Measurements from ENCODE around the gene GALNT17.
"Not testable (repeated sequence)": the region's sequence is repeated elsewhere in the genome, so short reads cannot be mapped to it uniquely, and the experiment has no call there.

Gene GALNT17

GRCh38 chr7:71237945-71238344 is 106.0 kb downstream of the GALNT17 start:
- DNase-seq: no peak

GRCh38 chr7:71238581-71239295 is 106.8 kb downstream of the GALNT17 start:
- DNase-seq: no peak

DNA sequence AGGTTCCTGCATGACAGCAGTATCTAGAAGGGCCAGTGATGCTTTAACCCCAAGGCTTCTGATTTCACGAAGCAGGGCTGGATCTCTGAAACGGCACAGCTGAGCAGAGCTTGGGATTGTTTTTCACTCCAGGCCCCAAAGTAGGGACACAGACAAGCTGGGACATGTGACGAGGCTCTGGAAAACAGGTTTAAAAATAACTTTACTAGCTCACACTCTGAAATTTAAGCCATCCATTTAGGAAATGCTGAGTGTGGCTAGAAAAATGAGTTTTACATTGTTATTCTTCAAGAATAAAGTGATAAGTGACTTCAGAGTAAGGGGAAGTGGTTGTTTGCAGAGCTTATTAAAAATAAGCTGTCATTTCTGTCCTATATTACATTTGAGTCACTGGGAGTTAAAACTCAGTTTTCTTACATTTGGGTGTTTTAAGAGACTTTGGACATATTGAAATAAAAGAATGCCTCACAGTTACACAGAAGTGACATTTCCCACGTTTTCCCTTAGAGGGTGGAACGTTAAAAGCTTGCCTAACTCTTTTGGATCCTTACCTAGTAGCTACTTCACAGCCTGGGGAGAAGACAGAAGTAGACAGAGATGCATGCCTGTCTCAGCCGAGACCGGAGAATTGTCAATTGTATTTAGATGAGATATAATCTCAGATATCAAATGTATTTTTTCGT is 107.8 kb downstream of the GALNT17 start:
- DNase-seq: no peak

GRCh38 chr7:71243736-71244410 is 111.9 kb downstream of the GALNT17 start:
- no peak for DNase-seq

DNA sequence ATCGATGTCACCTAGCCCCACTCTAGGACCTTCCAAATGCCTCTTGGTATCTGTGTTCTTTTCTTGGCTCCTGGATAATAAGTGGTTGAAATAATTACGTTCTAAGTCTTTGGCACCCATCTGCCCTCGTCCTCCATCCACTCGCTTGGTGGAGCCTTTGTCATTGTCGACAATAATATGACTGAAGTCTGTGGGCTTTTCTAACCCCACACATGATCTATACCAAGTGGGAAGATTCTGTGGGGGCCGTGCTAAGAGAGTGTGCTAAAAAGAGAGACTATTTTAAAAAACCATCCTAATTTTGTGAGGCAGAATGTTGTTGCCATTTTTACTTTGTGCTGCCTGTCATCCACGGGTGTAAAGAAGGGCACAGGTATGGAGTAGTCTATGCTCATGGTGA is 113.1 kb downstream of the GALNT17 start:
- no peak for DNase-seq

GRCh38 chr7:71251706-71252105 is 119.8 kb downstream of the GALNT17 start:
- no peak for DNase-seq

GRCh38 chr7:71254751-71255150 is 122.8 kb downstream of the GALNT17 start:
- no peak for DNase-seq

- no peak for DNase-seq
Measured at GRCh38 chr7:71255537-71256178, 123.7 kb downstream of the GALNT17 start.

DNA sequence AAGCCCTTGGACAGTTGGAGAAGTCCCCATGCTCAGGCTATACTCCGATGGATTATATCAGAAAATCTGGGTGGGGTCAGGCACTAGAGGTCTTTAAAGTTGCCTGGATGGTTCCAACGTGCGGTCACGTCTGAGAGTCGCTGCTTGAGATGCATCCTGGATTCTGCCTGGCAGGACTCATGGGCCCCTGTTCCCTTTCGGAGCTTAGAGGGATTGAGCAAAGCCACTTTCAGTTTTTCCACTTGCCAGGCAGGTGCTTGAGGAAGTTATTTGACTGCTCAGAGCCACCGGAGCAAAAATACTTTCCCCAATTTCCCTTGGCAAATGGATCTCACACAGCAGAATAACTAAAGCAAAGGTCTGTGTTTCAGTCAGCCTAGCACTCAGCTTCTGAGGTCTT is 129.1 kb downstream of the GALNT17 start:
- no peak for DNase-seq

GRCh38 chr7:71262834-71263233 is 130.9 kb downstream of the GALNT17 start:
- DNase-seq: not testable (repeated sequence)

GRCh38 chr7:71264005-71264404 is 132.1 kb downstream of the GALNT17 start:
- no peak for DNase-seq

- no peak for DNase-seq
Measured at GRCh38 chr7:71266912-71267311, 135.0 kb downstream of the GALNT17 start.

GRCh38 chr7:71267734-71268469 is 136.0 kb downstream of the GALNT17 start:
- DNase-seq: no peak

- no peak for DNase-seq
Measured at GRCh38 chr7:71270558-71270957, 138.6 kb downstream of the GALNT17 start.

- DNase-seq: no peak
Measured at GRCh38 chr7:71271203-71271602, 139.3 kb downstream of the GALNT17 start.

DNA sequence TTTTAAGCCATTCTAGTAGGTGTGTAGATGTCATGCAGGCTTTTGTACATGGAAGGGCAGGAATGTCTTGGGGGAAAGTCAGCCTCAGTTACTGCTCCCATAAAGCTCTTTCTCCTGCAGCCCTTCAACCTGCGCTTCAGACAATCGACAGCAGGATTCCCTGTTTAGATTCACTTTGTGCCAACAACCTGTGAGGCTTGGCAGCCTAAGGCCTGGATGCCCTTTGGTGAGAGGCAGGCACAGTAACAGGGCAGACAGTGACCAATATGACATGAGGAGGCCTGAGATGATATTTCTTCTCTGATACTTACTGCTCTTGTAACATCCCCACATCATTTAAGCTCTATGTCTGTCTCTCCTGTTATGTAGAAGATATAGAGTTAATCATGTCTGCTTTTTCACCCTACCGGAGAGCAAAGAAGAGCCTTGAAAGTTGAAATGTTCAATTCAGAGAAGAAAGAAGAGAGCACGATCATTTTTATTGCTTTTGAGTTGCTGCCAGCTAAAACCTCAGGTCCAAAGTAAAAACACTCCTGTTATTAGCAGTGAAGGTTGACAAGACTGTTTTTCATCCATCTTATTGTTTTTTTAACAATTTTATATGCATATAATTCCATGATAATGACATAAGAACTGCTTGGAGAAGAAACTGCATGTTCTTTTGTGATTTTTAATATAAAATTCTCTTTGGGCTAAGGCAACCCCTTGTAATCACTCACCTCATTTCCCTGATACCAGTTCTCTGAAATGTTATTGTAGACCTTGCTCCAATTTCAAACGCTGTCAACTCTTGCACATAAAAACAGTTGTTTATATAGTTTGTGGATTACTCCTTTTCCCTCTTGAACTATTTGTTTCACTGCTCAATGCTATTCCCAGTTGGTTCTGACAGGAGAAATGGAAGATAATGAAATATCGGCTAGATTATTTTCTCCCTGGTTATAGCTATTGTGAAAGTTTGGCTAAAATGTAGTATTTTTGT is 140.9 kb downstream of the GALNT17 start:
- no peak for DNase-seq

DNA sequence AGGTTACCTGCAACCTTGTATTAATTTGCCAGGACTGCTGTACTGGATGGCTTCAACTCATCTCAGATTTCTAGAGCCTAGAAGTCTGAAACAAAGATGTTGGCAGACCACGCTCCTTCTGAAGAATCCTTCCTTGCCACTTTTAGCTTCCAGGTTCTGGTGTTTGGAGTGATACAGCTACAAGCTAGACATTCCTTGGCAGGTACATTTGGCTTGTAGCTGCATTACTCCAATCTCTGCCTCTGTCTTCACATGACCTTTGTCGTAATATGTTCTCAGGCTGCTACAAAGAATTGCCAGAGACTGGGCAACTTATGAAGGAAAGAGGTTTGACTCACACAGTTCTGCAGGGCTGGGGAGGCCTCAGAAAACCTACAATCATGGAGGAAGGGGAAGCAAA is 146.3 kb downstream of the GALNT17 start:
- no peak for DNase-seq

GRCh38 chr7:71281261-71281660 is 149.3 kb downstream of the GALNT17 start:
- no peak for DNase-seq

- DNase-seq: no peak
Measured at GRCh38 chr7:71283802-71284201, 151.9 kb downstream of the GALNT17 start.

DNA sequence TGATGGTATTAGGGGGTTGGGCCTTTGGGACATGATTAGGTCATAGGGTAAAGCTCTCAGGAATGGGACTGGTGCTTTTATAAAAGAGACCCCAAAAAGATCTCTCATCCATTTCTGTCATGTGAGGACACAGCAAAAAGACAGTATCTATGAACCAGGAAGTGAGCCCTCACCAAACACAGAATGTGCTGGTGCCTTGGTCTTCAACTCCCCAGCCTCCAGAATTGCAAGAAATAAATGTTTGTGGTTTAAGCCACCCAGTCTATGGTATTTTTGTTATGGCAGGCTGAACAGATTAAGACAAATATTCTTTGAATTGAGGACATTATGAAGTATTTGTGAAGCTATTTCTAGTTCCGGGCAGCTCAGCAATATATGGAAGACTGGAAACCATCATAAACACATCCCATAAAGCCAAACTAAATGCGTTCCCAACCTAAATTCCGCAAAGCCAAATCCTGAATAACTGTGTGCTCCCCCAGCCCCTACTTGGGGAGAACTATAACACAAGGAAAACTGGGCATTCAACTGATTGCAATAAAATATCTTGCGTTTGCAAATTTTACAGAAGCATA is 153.7 kb downstream of the GALNT17 start:
- no peak for DNase-seq

- DNase-seq: no peak
Measured at GRCh38 chr7:71286336-71286735, 154.4 kb downstream of the GALNT17 start.

Data from CD4-positive, alpha-beta T cell treated with Interferon gamma for 1 hour (primary cell).